Ishikawa (cell line): ENCODE data around the gene FBLIM1.

Source experiments
- CEBPB ChIP-seq: IDR thresholded peaks from 2 replicates; pipeline ENCODE4 v1.6.1; 2012
- CREB1 ChIP-seq: IDR thresholded peaks from 2 replicates; pipeline ENCODE4 v1.6.1; 2012; ENCODE audit warnings: low read depth
- EGR1 ChIP-seq: IDR thresholded peaks from 2 replicates; pipeline ENCODE4 v1.6.1; 2012
- EP300 ChIP-seq: IDR thresholded peaks from 2 replicates; pipeline ENCODE4 v1.6.1; 2012; ENCODE audit warnings: borderline replicate concordance
- FOXM1 ChIP-seq: IDR thresholded peaks from 2 replicates; pipeline ENCODE4 v1.6.1; 2012; ENCODE audit warnings: low read depth, borderline replicate concordance
- MAX ChIP-seq: IDR thresholded peaks from 2 replicates; pipeline ENCODE4 v1.6.1; 2012
- NFIC ChIP-seq: IDR thresholded peaks from 2 replicates; pipeline ENCODE4 v1.6.1; 2012
- RAD21 ChIP-seq: IDR thresholded peaks from 2 replicates; pipeline ENCODE4 v1.6.1; 2012; ENCODE audit warnings: low read depth
- REST ChIP-seq: IDR thresholded peaks from 2 replicates; pipeline ENCODE4 v1.6.1; 2012; ENCODE audit warnings: low read depth, mild to moderate bottlenecking
- TAF1 ChIP-seq: IDR thresholded peaks from 2 replicates; pipeline ENCODE4 v1.6.1; 2012; ENCODE audit warnings: low read depth, mild to moderate bottlenecking
- TCF12 ChIP-seq: IDR thresholded peaks from 2 replicates; pipeline ENCODE4 v1.6.1; 2012; ENCODE audit warnings: low read depth
- TEAD4 ChIP-seq: IDR thresholded peaks from 2 replicates; pipeline ENCODE4 v1.6.1; 2012
- USF1 ChIP-seq: IDR thresholded peaks from 2 replicates; pipeline ENCODE4 v1.6.1; 2012
- YY1 ChIP-seq: IDR thresholded peaks from 2 replicates; pipeline ENCODE4 v1.6.1; 2012; ENCODE audit warnings: low read depth
- ZBTB7A ChIP-seq: IDR thresholded peaks from 2 replicates; pipeline ENCODE4 v1.6.1; 2012; ENCODE audit warnings: low read depth

FBLIM1 gene

GRCh38 chr1:15760520-15761211 lies 2.1 kb downstream of the FBLIM1 start:
- TF ChIP-seq TEAD4 (no peak), EGR1 (no peak), NFIC (no peak), TCF12 (no peak), CEBPB (no peak), CREB1 (no peak), YY1 (no peak), EP300 (no peak), TAF1 (no peak), USF1 (no peak), FOXM1 (no peak), RAD21 (no peak), ZBTB7A (no peak), REST (no peak), MAX (no peak)

- TF ChIP-seq EGR1 (no peak), FOXM1 (no peak), RAD21 (no peak), TAF1 (no peak), CREB1 (no peak), USF1 (no peak), TCF12 (no peak), NFIC (no peak), YY1 (no peak), TEAD4 (no peak), REST (no peak), CEBPB (no peak), EP300 (no peak), ZBTB7A (no peak), MAX (no peak)
Observed at GRCh38 chr1:15761366-15762128, 3.0 kb downstream of the FBLIM1 start.

- no peak for TF ChIP-seq REST
- no peak for TF ChIP-seq RAD21
- no peak for TF ChIP-seq CEBPB
- no peak for TF ChIP-seq TAF1
- TF ChIP-seq TEAD4 = no peak
Observed at GRCh38 chr1:15762546-15762945, 4.0 kb downstream of the FBLIM1 start.

- no peak for TF ChIP-seq TEAD4
- TF ChIP-seq RAD21 = no peak
- TF ChIP-seq MAX = peak; percentile 16; the same call in 1 of the 2 replicates
- no peak; the same call in 1 of the 2 replicates for TF ChIP-seq TCF12
- TF ChIP-seq ZBTB7A = 0 out of 2 replicates have a peak, but pooled peaks have one; percentile 45
- TF ChIP-seq CEBPB = no peak
Observed at GRCh38 chr1:15764269-15764764, 5.7 kb downstream of the FBLIM1 start.
